HCT116 (cell line): ENCODE results near the gene CHCHD10. TPM values are rescaled to one million over a fixed set of nuclear protein-coding genes. Genes with fewer than 3 reads are reported as not detected.

ENCODE experiments used
- ATAC-seq: fragments of 200-7000 bp; cut with Tn5 transposase; 2 replicates; pipeline ENCODE4 v1.9.1; 2020; ENCODE audit warnings: mild to moderate bottlenecking, moderate library complexity
- BruUV-seq: library from RNA; stranded (reverse); fragments of 400-500 nt; replicated peaks from 2 replicates; lab custom pipeline; 2021; lab: Mats Ljungman, UMichigan
- CTCF ChIA-PET: fragments of 300-600 bp; sonication (Branson Sonifier 250); formaldehyde crosslinking; loops from one replicate; lab custom pipeline; 2021; ENCODE audit warnings: antibody characterized with exemption; lab: Charles Lee
- POLR2A ChIA-PET: fragments of 300-600, 350-600 bp; sonication (Branson Sonifier 250); formaldehyde crosslinking; loops from one replicate; lab custom pipeline; 2021; ENCODE audit warnings: antibody characterized with exemption; lab: Charles Lee
- RAD21 ChIA-PET, 2 experiments: fragments of 300-600 bp; sonication (Branson Sonifier 250); formaldehyde crosslinking; loops; one replicate each; lab custom pipeline; 2023; ENCODE audit warnings: low total read pairs in 2 of 2; ENCODE audit not compliant: uncharacterized antibody in 2 of 2, unreplicated experiment in 2 of 2, low non-redundant PET in 1 of 2; lab: Charles Lee
- DNase-seq: peaks from one replicate; pipeline ENCODE4 v3.0.0-alpha.2; 2010; ENCODE audit warnings: low read depth, low spot score
- H2AFZ ChIP-seq: fragments of 200-600 bp; shearing (Covaris generic), sonication (generic); 2 replicates; pipeline ENCODE4 v1.6.1; 2017; ENCODE audit warnings: low read depth, mixed run types, mixed read lengths, antibody characterized with exemption, low read length; ENCODE audit not compliant: poor library complexity, severe bottlenecking
- H3K27ac ChIP-seq: 2 replicates; pipeline ENCODE4 v1.5.1; 2012; ENCODE audit warnings: low read depth, low read length
- H3K27me3 ChIP-seq: fragments of 200-600 bp; sonication (generic); 2 replicates; pipeline ENCODE4 v1.6.1; 2016; ENCODE audit warnings: mixed run types, low read length, mixed read lengths; ENCODE audit not compliant: insufficient read depth
- H3K36me3 ChIP-seq, 2 experiments: fragments of 200-500 bp in 1 of 2; fragments of 200-600 bp in 1 of 2; sonication (Bioruptor generic) in 1 of 2; sonication (generic) in 1 of 2; 2 replicates each; pipeline versions ENCODE4 v1.5.1 to v1.6.1; 2014 to 2016; ENCODE audit warnings: low read length in 2 of 2, inconsistent platforms in 1 of 2, mixed read lengths in 1 of 2, mixed run types in 1 of 2; ENCODE audit not compliant: insufficient read depth in 2 of 2, control insufficient read depth in 1 of 2
- H3K4me1 ChIP-seq, 2 experiments: fragments of 200-600 bp in 1 of 2; sonication (generic) in 1 of 2; 2 replicates each; pipeline versions ENCODE4 v1.5.1 to v1.6.1; 2012 to 2017; ENCODE audit warnings: low read length in 2 of 2, inconsistent platforms in 1 of 2, mild to moderate bottlenecking in 1 of 2, mixed read lengths in 1 of 2, mixed run types in 1 of 2, moderate library complexity in 1 of 2; ENCODE audit not compliant: insufficient read depth in 2 of 2, control insufficient read depth in 1 of 2
- H3K4me2 ChIP-seq: fragments of 200-600 bp; sonication (generic); 2 replicates; pipeline ENCODE4 v1.6.1; 2017; ENCODE audit warnings: mixed run types, low read length, mixed read lengths
- H3K4me3 ChIP-seq, 2 experiments: fragments of 200-600 bp in 1 of 2; sonication (generic) in 1 of 2; replicated peaks in 1 of 2; 2 replicates each; pipeline ENCODE4 v1.5.1; 2011 to 2016; ENCODE audit warnings: low read length in 2 of 2, control low read depth in 1 of 2, low read depth in 1 of 2, mild to moderate bottlenecking in 1 of 2, mixed read lengths in 1 of 2, mixed run types in 1 of 2
- H3K79me2 ChIP-seq: fragments of 200-600 bp; sonication (generic); 2 replicates; pipeline ENCODE4 v1.6.1; 2017; ENCODE audit warnings: mild to moderate bottlenecking, mixed run types, low read length, moderate library complexity, mixed read lengths; ENCODE audit not compliant: insufficient read depth
- H3K9ac ChIP-seq: fragments of 200-600 bp; sonication (generic); 2 replicates; pipeline ENCODE4 v1.6.1; 2016; ENCODE audit warnings: low read length, mixed read lengths
- H3K9me2 ChIP-seq: fragments of 200-600 bp; sonication (generic), shearing (Covaris generic); 2 replicates; pipeline ENCODE4 v1.6.1; 2017; ENCODE audit warnings: mixed run types, mild to moderate bottlenecking, moderate library complexity; ENCODE audit not compliant: insufficient read depth
- H3K9me3 ChIP-seq, 2 experiments: fragments of 200-500 bp in 1 of 2; fragments of 200-600 bp in 1 of 2; sonication (Bioruptor generic) in 1 of 2; sonication (generic) in 1 of 2; 2 replicates each; pipeline ENCODE4 v1.6.1; 2014 to 2017; ENCODE audit warnings: low read length in 2 of 2, mixed read lengths in 2 of 2, inconsistent platforms in 1 of 2, low read depth in 1 of 2, mild to moderate bottlenecking in 1 of 2, mixed run types in 1 of 2, moderate library complexity in 1 of 2; ENCODE audit not compliant: control insufficient read depth in 1 of 2, insufficient read depth in 1 of 2
- H4K20me1 ChIP-seq: fragments of 200-600 bp; sonication (generic), shearing (Covaris generic); 2 replicates; pipeline ENCODE4 v1.6.1; 2017; ENCODE audit warnings: mixed run types, mild to moderate bottlenecking, moderate library complexity; ENCODE audit not compliant: insufficient read depth
- CEBPB ChIP-seq: IDR thresholded peaks from 2 replicates; pipeline ENCODE4 v1.6.1; 2012; ENCODE audit warnings: low read depth
- RAD21 ChIP-seq: IDR thresholded peaks from 2 replicates; pipeline ENCODE4 v1.6.1; 2012; ENCODE audit warnings: low read depth, mild to moderate bottlenecking
- REST ChIP-seq: IDR thresholded peaks from 2 replicates; pipeline ENCODE4 v1.6.1; 2012; ENCODE audit warnings: low read depth
- SIN3A ChIP-seq: IDR thresholded peaks from 2 replicates; pipeline ENCODE4 v1.6.1; 2012; ENCODE audit warnings: low read depth
- ZFX ChIP-seq: fragments of 450-650 bp; IDR thresholded peaks from 2 replicates; pipeline ENCODE4 v1.6.1; 2017
- intact Hi-C: fragments of 100-400 bp; cut with micrococcal nuclease; formaldehyde crosslinking; loops from 2 replicates; pipeline ENCODE4 v1.10.0; 2022
- total RNA-seq: library from RNA; stranded (reverse); gene quantifications from one replicate; pipeline ENCODE4 v1.2.1, GENCODE V29; 2021; ENCODE audit not compliant: unreplicated experiment

CHCHD10 gene
- total RNA-seq, 1 experiment from 2014 or later, result 279 TPM

DNA sequence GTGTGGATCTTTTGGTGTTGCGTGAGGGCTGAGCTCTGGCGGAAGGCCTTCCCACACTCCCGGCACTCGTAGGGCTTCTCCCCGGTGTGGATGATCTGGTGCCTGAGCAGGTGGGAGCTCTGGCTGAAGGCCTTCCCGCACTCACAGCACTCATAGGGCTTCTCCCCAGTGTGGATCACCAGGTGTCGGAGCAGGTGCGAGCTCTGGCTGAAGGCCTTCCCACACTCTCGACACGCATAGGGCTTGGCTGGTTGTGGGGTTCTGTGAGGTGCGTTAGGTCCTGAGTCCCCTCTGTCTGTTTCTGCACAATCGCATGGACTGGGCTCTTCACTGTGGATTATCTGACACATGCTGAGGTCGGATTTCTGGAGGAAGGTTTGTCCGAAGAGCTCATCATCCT lies 23.3 kb downstream of the CHCHD10 start:
- ChIA-PET RAD21 (no interaction called here), POLR2A (no interaction called here), CTCF (no interaction called here)
- Histone ChIP-seq H3K4me1 (no peaks in the 10 kb centered on the region; a peak in 1 of 4 replicates), H3K9ac (no peak overlapping the region), H3K27ac (no peak overlapping the region), H3K4me3 (no peak overlapping the region), H2AFZ (no peak overlapping the region), H3K36me3 (peaks cover 0 to 8% of the 10 kb centered on the region in 2 experiments; a peak in 2 of 4 replicates), H3K27me3 (no peaks in the 10 kb centered on the region)
- no peak for DNase-seq
- BruUV-seq, result no TSS peak
- no peak for TF ChIP-seq RAD21
- no peak for TF ChIP-seq ZFX
- TF ChIP-seq, all 23 proteins: peak for 0
- no peak overlapping the region for H3K4me2 ChIP-seq
- no peaks in the 10 kb centered on the region for H3K79me2 ChIP-seq
- no peaks in the 10 kb centered on the region for H3K9me3 ChIP-seq
- no peaks in the 10 kb centered on the region for H3K9me2 ChIP-seq
- ATAC-seq, result no peak
- intact Hi-C loops, result no loop called here
- H4K20me1 ChIP-seq, result no peaks in the 10 kb centered on the region

DNA sequence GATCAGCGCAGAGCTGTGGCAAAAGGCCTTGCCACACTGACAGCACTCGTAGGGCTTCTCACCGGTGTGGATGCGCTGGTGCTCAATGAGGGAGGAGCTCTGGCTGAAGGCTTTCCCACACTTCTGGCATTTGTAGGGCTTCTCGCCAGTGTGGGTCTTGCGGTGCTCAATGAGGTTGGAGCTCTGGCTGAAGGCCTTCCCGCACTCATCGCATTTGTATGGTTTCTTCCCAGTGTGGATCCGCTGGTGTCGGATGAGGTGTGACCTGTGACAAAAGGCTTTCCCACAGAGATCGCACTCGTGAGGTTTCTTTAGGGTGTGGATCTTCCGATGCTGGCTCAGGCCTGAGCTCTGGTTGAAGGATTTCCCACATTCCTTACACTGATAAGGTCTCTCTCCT lies 23.8 kb downstream of the CHCHD10 start:
- Histone ChIP-seq H3K9ac (no peak overlapping the region), H3K4me1 (no peaks in the 10 kb centered on the region), H3K27me3 (no peaks in the 10 kb centered on the region), H3K4me3 (no peak overlapping the region), H3K79me2 (no peaks in the 10 kb centered on the region), H3K36me3 (peaks cover 0 to 8% of the 10 kb centered on the region in 2 experiments; a peak in 2 of 4 replicates)
- POLR2A ChIA-PET, result no interaction called here
- no TSS peak for BruUV-seq
- RAD21 ChIA-PET, result no interaction called here
- intact Hi-C loops, result no loop called here
- no peak for DNase-seq
- TF ChIP-seq REST, result no peak
- no peak for TF ChIP-seq SIN3A
- TF ChIP-seq CEBPB, result no peak
- TF ChIP-seq, all 23 proteins: peak for 0
- H3K4me2 ChIP-seq, result no peak overlapping the region
- CTCF ChIA-PET, result no interaction called here
- no peaks in the 10 kb centered on the region for H3K9me3 ChIP-seq
- ATAC-seq, result no peak
- no peaks in the 10 kb centered on the region for H4K20me1 ChIP-seq
- no peaks in the 10 kb centered on the region for H3K9me2 ChIP-seq
- no peak overlapping the region for H3K27ac ChIP-seq
- H2AFZ ChIP-seq, result no peak overlapping the region
